ENCODE measurements around the gene PVRIG. TPM values are rescaled to one million over a fixed set of nuclear protein-coding genes. Genes with fewer than 3 reads are reported as not detected.
"Not testable (repeated sequence)": the region's sequence is repeated elsewhere in the genome, so short reads cannot be mapped to it uniquely, and the experiment has no call there.

PVRIG gene
- total RNA-seq, 1 donor from 2014 or later = 3.1 TPM

DNA sequence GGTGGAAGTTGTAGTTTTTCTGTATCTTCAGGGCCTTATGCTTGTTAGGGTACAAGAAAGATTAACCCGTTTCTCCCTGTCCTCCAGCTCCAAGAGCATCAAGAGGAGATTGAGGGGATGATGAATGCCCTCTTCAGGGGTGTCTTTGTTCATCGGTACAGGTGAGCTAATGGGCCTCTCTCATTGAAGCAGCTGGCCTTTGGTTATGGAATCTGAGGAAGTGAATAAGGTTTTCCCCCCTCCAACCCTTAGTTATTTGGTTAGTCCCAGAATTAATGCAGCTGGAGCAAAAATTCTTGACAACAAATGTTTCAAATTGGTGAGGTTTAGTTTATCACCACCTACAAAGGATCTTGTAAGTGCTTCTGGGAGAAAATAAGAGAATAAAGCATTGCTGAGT lies 24.5 kb upstream of the PVRIG start:
- DNase-seq (ENCODE audit: low spot score) = no peak

DNA sequence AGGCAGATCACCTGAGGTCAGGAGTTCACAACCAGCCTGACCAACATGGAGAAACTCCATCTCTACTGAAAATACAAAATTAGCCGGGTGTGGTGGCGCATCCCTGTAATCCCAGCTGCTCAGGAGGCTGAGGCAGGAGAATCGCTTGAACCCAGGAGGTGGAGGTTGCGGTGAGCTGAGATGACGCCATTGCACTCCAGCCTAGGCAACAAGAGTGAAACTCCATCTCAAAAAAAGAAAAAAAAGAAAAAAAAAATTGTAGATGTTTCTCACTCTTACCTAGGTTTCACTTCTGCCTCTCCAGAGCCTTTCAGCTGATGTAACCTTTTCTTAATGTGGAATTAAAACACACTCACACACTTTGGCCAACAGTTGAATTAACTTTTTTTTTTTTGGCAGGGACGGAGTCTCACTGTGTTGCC lies 23.8 kb upstream of the PVRIG start:
- DNase-seq (ENCODE audit: low spot score) = not testable (repeated sequence)

DNA sequence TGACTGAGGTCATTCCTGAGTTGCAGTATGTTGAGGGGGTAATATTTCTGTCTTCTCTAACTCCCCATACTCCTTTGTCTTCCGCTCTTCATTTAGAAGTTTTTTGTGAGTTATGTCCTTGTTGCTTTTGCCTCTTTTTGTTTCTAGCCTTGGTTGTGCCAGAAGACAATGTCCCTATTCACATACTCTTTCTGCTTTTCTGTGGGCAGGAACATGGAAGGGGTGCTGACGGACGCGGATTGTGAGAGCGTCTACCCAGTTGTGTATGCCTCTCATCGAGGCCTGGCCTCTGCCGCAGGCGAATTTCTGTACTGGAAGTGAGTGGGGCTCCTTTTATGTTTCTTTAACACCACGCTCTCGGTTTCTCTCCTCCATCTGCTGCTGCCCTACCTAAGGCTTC lies 21.5 kb upstream of the PVRIG start:
- no peak for DNase-seq (ENCODE audit: low spot score)

DNA sequence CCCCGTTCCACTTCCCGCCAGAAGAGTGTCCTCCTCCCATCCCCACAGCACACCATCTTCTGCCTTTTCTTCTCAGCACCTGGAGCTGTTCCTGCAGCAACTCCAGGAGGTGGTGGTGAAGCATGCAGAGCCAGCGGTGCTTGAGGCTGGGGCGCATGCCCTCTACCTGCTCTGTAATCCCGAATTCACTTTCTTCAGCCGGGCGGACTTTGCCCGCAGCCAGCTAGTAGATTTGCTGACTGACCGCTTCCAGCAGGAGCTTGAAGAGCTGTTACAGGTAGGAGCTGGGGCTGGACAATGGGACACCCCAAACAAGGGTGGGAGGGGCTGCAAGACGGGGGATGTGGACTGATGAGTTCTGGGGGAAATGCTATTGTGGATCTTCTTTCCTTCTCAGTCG lies 19.1 kb upstream of the PVRIG start:
- peak; percentile 59 for DNase-seq (ENCODE audit: low spot score)

DNA sequence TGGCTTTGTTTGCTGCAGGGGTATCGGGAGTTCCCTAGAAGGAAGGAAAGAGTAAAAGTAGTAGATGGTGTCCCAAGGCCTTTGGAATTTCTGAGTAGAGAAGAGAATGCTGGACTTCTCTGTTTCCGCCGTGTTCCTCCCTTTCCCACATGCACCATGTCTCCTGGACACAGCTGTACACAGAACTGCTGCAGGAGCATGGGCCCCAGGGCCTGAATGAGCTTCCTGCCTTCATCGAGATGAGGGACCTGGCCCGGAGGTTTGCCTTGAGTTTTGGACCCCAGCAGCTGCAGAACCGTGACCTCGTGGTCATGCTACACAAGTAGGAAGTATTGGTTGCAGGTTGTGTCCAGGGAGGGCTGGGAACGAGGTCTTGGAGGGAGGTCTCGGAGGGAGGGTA lies 15.3 kb upstream of the PVRIG start:
- no peak for DNase-seq (ENCODE audit: low spot score)

DNA sequence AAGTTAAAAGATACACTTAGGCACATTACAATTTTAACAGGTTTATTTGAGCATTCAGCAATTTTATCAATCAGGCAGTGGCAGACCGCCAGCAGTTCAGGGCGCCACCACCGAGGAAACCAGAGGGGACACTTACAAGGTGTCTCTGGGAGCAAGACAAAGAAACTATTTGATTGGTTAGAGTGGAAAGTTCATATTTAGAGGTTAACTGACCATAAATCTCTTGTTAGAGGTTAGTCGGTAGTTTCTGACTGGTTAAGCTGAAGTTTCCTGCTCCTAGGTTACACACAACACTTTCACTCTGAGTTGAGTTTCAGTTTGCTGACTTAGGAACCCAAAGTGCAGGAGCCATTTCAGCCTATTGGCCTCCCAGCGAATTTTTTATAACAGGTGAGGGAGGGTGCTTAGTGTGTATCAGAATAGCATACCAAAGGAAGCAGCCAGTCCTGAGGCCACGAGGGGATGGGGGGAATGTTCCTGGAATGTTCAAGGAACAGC lies 10.8 kb upstream of the PVRIG start:
- no peak for DNase-seq (ENCODE audit: low spot score)

DNA sequence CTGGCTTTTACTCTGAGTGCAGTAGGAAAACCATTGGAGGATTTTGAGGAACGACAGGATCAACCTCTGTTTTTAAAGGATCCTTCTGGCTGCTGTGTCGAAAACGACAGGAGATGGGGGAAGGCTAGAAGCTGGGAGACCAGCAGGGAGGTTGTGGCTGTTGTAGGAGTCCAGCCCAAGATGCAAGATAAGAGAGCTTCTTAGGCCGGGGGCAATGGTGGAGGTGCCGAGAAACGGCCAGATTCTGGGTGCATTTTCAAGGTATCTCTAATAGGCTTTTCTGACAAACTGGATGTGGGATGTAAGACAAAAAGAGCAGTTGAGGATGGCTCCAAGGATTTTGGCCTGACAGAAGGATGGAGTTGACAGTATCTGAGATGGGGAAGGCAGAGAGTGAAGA lies 10.3 kb upstream of the PVRIG start:
- no peak for DNase-seq (ENCODE audit: low spot score)

DNA sequence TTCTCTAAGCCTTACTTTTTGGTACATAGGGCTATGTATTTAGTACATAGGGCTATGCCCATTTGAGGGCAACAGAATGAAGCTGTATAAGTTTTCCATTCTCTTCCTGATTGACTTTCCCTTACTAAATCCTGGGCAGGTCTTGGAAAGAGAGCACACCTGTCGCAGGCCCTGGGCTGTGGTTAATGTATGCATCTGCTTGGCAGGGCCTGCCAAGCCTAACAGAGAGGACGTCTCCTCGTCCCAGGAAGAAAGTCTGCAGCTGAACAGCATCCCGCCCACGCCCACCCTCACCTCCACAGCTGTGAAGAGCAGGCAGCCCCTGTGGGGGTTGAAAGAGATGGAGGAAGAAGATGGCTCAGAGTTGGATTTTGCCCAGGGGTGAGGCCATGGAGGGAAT lies 8.9 kb upstream of the PVRIG start:
- no peak for DNase-seq (ENCODE audit: low spot score)

DNA sequence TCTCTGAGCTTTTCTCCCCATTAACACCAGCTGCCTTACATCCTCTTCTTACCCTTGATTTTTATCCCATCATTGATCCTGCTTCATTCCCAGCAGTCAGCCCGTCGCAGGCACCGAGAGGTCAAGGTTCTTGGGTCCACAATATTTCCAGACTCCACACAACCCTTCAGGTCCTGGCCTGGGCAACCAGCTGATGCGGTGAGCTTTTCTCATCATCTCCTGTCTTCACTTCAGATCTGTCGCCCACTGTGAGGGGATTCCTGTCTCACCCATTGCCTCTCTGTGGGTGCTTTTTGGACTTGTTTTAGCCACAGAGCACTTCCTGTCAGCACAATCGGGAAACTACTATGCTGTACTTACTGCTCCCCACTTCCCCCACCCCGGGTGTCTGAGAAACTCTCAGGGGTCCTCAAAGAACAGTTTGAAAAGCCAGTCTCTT lies 8.4 kb upstream of the PVRIG start:
- DNase-seq (ENCODE audit: low spot score) = no peak

DNA sequence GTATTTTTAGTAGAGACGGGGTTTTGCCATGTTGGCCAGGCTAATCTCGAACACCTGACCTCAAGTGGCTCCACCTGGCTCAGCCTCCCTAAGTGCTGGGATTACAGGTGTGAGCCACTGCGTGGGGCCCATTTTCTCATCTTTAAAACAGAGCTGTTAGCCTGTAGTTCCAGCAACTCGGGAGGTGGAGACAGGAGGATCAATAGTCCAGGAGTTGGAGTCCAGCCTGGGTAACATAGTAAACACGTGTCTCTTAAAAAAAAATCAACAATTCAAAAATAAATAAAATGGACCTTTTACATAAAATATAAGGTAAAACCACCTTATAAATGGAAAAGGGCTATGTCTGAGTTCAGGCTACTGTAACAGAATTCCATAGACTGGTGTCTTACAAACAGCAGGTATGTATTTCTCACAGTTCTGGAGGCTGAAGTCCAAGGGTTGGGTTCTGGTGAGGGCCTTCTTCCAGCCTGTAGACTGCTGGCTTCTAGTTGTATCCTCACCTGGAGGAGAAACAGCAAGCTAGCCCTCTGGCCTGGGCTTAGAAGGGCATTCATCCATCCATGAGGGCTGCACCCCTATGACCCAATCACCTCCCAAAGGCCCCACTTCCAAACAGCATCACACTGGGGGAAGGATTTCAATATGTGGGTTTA lies 7.0 kb upstream of the PVRIG start:
- DNase-seq (ENCODE audit: low spot score) = no peak

DNA sequence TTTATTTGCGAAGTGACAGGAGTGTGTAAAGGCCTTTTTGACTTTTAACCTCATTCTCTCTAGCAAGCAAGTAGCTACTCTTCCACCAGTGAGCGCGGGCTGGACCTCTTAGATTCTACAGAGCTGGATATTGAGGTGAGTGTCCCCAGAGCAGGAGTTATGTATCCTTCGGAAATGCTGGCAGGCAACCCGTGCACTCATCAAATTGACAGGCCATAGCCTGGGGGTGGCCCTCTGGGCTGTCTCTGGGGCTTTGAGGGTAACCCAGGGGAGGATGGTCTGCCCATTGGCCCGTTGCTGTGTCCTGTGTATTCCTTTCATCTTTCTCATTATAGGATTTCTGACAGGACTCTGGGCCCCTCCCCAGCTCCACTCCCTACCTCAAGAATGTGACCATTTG lies 6.1 kb upstream of the PVRIG start:
- no peak for DNase-seq (ENCODE audit: low spot score)

DNA sequence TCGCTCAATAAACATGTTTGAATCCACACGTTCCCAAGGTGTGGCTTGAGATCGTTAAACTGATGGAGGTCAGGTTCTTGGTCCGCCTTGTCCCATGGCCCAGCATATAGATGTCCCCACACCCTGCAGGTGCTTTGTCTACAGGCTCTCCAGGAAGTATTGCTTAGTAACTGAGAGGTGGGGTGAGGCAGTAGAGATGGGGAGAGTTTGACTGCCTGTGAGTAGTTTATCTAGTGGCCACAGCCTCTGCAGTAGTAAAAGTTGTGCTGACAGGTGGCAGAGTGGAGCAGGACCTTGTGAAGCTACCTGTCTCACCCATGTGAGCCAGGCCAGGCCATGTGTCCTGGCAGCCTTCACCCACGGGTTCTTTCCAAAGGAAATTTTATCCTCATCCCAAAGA lies 5.4 kb upstream of the PVRIG start:
- DNase-seq (ENCODE audit: low spot score) = peak; percentile 44

DNA sequence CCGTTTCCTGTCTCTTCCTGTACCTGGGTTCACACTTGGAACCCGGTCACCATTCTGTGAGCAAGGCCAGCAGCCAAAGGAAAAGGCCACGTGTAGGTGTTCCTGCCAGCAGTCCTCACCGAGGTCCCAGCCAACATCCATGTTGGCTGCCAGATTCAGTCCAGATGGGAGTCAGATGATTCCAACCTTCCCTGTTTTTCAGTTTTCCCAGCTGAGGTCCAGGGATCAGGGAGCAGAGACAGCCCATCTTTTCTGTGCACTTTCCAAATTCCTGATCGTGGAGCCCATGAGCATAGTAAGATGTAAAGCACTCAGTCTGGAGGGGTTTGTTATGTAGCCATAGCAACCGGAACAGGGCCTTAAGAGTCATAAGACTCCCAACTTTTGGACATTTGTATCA lies 3.9 kb upstream of the PVRIG start:
- DNase-seq (ENCODE audit: low spot score) = no peak

DNA sequence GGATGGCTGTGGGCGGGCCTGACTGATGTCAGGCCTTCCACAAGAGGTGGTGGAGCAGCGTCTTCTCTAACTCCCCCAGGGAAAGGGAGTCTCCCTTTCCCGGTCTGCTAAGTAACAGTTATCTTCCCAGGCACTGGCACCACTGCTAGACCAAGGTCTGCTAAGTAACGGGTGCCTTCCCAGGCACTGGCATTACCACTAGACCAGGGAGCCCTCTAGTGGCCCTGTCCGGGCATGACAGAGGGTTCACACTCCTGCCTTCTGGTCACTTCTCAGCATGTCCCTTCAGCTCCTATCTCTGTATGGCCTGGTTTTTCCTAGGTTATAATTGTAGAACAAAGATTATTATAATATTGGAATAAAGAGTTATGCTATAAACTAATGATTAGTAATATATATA lies 1.8 kb upstream of the PVRIG start:
- peak; percentile 91 for DNase-seq (ENCODE audit: low spot score)

DNA sequence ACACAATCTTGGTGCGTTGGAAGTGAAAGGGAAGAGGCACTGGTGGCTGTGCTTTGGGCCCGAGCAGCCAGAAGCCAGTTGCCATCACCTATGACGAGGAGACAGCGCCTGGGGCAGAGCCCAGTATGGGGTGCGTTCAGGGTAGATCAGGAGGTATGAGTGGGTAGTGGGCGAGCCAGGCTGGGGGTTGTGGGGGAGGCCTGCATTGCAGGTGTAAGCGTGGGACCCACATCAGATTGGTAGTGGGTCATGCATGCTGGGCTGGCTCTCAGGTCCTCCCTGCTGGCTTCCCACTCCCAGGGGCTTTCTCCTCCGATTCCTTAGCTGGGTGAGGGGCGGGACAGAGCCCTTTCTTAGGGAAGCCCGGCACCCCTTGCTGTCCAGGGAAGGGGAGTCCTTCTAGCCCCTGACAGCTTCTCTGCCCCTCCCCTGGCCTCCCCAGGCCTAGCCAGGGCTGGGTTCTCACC lies 445 bp upstream of the PVRIG start:
- DNase-seq (ENCODE audit: low spot score) = no peak

DNA sequence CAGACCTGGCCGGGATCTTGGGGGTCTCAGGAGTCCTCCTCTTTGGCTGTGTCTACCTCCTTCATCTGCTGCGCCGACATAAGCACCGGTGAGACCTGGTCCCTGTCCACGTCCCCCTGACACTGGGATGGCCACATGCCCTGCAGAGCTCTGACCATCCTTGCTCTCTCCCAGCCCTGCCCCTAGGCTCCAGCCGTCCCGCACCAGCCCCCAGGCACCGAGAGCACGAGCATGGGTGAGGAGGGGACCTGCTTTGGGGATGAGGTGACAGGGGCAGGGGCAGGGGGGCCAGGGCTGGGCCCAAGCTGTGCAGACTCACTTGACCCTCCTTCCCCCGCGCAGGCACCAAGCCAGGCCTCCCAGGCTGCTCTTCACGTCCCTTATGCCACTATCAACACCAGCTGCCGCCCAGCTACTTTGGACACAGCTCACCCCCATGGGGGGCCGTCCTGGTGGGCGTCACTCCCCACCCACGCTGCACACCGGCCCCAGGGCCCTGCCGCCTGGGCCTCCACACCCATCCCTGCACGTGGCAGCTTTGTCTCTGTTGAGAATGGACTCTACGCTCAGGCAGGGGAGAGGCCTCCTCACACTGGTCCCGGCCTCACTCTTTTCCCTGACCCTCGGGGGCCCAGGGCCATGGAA lies 959 bp downstream of the PVRIG start:
- DNase-seq (ENCODE audit: low spot score) = no peak

DNA sequence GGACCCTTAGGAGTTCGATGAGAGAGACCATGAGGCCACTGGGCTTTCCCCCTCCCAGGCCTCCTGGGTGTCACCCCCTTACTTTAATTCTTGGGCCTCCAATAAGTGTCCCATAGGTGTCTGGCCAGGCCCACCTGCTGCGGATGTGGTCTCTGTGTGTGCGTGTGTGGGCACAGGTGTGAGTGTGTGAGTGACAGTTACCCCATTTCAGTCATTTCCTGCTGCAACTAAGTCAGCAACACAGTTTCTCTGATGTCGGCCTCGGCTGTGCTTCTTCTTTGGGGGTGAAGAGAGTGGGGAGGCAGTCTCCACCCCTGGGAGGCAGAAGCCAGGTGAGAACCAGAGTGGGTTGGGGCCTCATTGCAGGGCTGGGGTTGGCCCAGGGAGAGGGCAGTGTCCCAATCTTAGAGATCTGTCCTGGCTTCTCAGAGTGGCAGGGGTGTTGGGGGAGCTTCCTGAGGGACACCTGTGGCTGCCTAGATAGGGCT lies 1.5 kb downstream of the PVRIG start:
- DNase-seq (ENCODE audit: low spot score) = peak; percentile 45

DNA sequence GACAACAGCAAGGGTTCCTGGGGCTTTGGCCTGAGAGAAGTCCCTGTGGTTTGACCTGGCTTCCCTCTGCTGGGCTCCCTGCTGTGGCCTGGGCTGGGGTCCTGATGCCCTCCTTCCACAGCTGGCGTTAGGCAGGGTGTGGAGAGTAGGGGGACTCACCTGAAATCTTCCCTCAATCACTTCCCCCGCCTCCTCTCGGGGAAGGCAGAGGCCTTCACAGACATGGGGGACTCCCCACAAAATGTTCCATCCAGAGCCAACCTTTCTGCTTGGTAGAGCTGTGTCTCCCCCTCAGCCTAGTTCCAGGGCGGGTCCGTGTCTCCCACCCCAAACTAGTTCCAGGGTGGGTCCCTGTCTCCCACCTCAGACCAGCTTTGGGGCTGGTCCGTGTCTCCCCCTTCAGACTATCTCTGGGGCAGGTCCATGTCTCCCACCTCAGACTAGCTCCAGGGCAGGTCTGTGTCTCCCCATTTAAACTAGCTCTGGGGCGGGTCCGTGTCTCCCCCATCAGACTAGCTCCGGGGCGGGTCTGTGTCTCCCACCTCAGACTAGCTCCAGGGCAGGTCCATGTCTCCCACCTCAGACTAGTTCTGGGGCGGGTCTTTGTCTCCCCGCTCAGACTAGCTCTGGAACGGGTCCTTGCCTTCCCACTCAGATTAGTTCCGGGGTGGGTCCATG lies 2.2 kb downstream of the PVRIG start:
- no peak for DNase-seq (ENCODE audit: low spot score)

DNA sequence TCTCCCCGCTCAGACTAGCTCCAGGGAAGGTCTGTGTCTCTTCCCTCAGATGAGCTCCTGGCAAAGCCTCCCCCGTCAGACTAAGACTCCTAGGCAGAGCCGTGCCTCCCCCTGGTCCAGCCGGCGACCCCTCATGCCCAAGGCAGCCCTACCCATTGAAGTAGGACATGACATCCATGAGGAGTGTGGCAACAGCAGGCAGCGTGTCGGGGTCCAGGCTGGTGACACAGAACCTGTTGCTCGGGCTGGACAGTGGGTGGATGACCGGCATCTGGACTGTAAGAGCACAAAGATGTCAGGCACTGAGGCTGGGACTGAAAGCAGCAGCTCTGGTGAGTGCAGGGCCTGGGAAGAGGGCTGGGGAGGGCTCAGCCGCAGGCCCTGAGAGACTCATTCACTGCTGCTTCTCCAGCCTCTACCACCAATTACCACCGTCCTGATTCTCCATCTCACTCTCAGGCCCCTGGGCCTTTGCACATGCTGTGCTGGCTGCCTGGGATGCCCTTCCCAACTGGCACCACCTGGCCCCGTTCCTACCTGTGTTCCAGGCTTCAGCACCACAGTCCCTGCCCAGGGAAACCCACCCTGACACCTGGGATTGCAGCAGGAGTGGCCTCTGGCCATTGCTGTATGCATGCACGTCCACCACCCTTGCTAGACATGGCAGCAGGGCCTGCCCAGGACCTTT lies 2.8 kb downstream of the PVRIG start:
- no peak for DNase-seq (ENCODE audit: low spot score)

DNA sequence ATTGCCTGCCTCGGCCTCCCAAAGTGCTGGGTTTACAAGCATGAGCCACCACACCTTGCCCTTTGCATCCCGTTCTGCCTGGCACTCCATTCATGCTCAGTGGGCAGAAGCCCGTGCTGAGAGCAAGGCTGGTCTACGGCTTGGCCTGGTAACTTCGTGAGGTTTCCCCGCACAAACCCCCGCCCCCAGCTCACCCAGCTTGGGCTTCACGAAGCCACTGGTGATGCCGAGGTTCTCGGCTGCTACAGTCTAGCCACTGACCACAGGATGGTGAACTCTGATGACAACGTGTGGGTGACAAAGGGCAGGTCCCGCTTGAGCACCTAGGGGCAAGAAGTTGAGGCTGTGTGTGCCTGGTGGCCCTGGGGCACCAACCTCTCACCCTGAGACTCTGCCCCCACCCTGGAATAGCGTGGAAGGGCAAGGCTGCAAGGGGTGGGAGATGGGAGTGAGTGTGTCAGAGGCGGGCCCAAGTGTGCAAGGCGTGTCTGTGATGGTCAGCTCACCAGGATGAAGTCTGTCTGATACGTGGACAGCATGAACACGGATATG lies 3.7 kb downstream of the PVRIG start:
- DNase-seq (ENCODE audit: low spot score) = not testable (repeated sequence)

DNA sequence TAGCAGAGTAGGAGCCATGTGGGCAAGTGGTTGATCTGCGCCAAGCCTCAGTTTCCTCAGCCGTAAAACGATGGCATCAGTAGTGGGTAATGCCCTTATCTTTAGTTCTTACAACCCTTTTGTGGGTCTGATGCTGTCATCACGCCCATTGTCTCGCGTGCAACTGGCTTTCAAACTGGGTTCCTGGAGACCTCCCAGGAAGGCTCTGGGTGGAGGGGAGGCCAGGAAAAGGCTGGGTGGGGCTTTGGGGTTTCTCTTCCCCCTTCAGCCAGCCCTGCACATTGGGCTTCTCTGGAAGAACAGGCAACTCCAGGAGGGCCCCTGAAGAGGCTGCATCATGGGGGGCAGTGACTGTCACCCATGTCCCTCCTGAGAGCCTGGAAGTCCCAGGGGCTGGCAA lies 5.1 kb downstream of the PVRIG start:
- DNase-seq (ENCODE audit: low spot score) = not testable (repeated sequence)

Measured in mucosa of gallbladder (tissue), 1 donor.